PC-3 (cell line): Measurements from ENCODE around the gene ALOX12B. TPM values are rescaled to one million over a fixed set of nuclear protein-coding genes. Genes with fewer than 3 reads are reported as not detected.
A peak's percentile ranks its signal among the peaks of the same experiment; 100 is the strongest.

Experiments used
- ATAC-seq: fragments of 200-7000 bp; cut with Tn5 transposase; 2 replicates; pipeline ENCODE4 v1.9.1; 2020; ENCODE audit warnings: mild to moderate bottlenecking, moderate library complexity
- BruUV-seq: library from RNA; stranded (reverse); fragments of 400-500 nt; replicated peaks from 2 replicates; lab custom pipeline; 2021; lab: Mats Ljungman, UMichigan
- CTCF ChIA-PET: fragments of 300-600 bp; sonication (Branson Sonifier 250); formaldehyde crosslinking; loops from one replicate; lab custom pipeline; 2022; ENCODE audit warnings: antibody characterized with exemption; lab: Charles Lee
- POLR2A ChIA-PET: fragments of 300-600 bp; sonication (Branson Sonifier 250); formaldehyde crosslinking; loops from one replicate; lab custom pipeline; 2022; ENCODE audit warnings: antibody characterized with exemption; ENCODE audit not compliant: unreplicated experiment; lab: Charles Lee
- DNase-seq: peaks from one replicate; pipeline ENCODE4 v3.0.0-alpha.2; 2015
- H2AFZ ChIP-seq: fragments of 300-600 bp; sonication (generic); 2 replicates; pipeline ENCODE4 v1.6.0; 2016; ENCODE audit warnings: antibody characterized with exemption, low read length
- H3F3A ChIP-seq: fragments of 300-600 bp; sonication (generic); one replicate; pipeline ENCODE4 v1.6.0; 2017; ENCODE audit warnings: antibody characterized with exemption, low read length, control low read depth, mild to moderate bottlenecking; ENCODE audit not compliant: unreplicated experiment
- H3K27ac ChIP-seq: fragments of 300-600 bp; sonication (generic); 2 replicates; pipeline ENCODE4 v1.5.1; 2016; ENCODE audit warnings: mild to moderate bottlenecking, low read length
- H3K27me3 ChIP-seq: fragments of 300-600 bp; sonication (generic); 2 replicates; pipeline ENCODE4 v1.6.1; 2016; ENCODE audit warnings: low read length, mixed read lengths
- H3K36me3 ChIP-seq: fragments of 300-600 bp; sonication (generic); 2 replicates; pipeline ENCODE4 v1.6.1; 2016; ENCODE audit warnings: low read depth, mixed run types, low read length, mixed read lengths
- H3K4me1 ChIP-seq: fragments of 300-600 bp; sonication (generic); 2 replicates; pipeline ENCODE4 v1.5.1; 2016; ENCODE audit warnings: low read length; ENCODE audit not compliant: insufficient read depth
- H3K4me2 ChIP-seq: fragments of 300-600 bp; sonication (generic); 2 replicates; pipeline ENCODE4 v1.6.0; 2016; ENCODE audit warnings: low read length
- H3K4me3 ChIP-seq: fragments of 300-600 bp; sonication (generic); 2 replicates; pipeline ENCODE4 v1.5.1; 2016; ENCODE audit warnings: mild to moderate bottlenecking, low read length, mixed read lengths
- H3K79me2 ChIP-seq: fragments of 300-600 bp; sonication (generic); 2 replicates; pipeline ENCODE4 v1.6.1; 2017; ENCODE audit warnings: low read length, mixed read lengths
- H3K9ac ChIP-seq: fragments of 300-600 bp; sonication (generic); 2 replicates; pipeline ENCODE4 v1.6.0; 2016; ENCODE audit warnings: mild to moderate bottlenecking, low read length
- H3K9me2 ChIP-seq: fragments of 300-600 bp; sonication (generic); replicated peaks from 2 replicates; pipeline ENCODE4 v1.6.1; 2016; ENCODE audit warnings: mixed run types, low read length, mixed read lengths
- H3K9me3 ChIP-seq: fragments of 300-600 bp; sonication (generic); 2 replicates; pipeline ENCODE4 v1.6.1; 2016; ENCODE audit warnings: low read length, mixed read lengths
- H4K20me1 ChIP-seq: fragments of 300-600 bp; sonication (generic); 2 replicates; pipeline ENCODE4 v1.6.1; 2016; ENCODE audit warnings: low read length, mixed read lengths
- CTCF ChIP-seq: fragments of 300-600 bp; sonication (generic); conservative IDR thresholded peaks from 2 replicates; pipeline ENCODE4 v1.5.1; 2017; ENCODE audit warnings: antibody characterized with exemption, low read depth, mild to moderate bottlenecking, low read length
- EZH2 ChIP-seq: fragments of 300-600 bp; sonication (generic); IDR thresholded peaks from one replicate; pipeline ENCODE4 v1.6.1; 2017; ENCODE audit warnings: antibody characterized with exemption, mild to moderate bottlenecking, low read length; ENCODE audit not compliant: unreplicated experiment
- EZH2phosphoT487 ChIP-seq: fragments of 300-600 bp; sonication (generic); IDR thresholded peaks from 2 replicates; pipeline ENCODE4 v1.6.1; 2018; ENCODE audit warnings: mild to moderate bottlenecking, antibody characterized with exemption, low read length, borderline replicate concordance
- intact Hi-C: fragments of 100-400 bp; cut with micrococcal nuclease; formaldehyde crosslinking; loops from 2 replicates; pipeline ENCODE4 v1.9.0; 2023
- total RNA-seq: library from RNA; depleted of rRNA; stranded (reverse); fragments of >200 nt; gene quantifications from 2 replicates; pipeline ENCODE4 v1.2.3, GENCODE V29; 2014

Gene ALOX12B
- total RNA-seq, 1 experiment from 2014 or later, result 0.55 TPM

- Histone ChIP-seq H3K4me3 (peak overlapping the region; percentile 47), H3K4me2 (peak overlapping the region; percentile 74), H3K9me2 (no peaks in the 10 kb centered on the region), H3K4me1 (peaks cover 4% of the 10 kb centered on the region; the same call in 1 of the 2 replicates), H3K27me3 (peaks cover 30% of the 10 kb centered on the region), H2AFZ (peak overlapping the region; percentile 65; the same call in 1 of the 2 replicates), H3F3A (no peaks in the 10 kb centered on the region), H4K20me1 (no peaks in the 10 kb centered on the region), H3K9me3 (no peaks in the 10 kb centered on the region), H3K27ac (no peak overlapping the region), H3K9ac (no peak overlapping the region), H3K36me3 (no peaks in the 10 kb centered on the region), H3K79me2 (no peaks in the 10 kb centered on the region)
- no peak for DNase-seq
- intact Hi-C loops, result no loop called here
- BruUV-seq, result no TSS peak
- TF ChIP-seq CTCF, result no peak
- no peak for TF ChIP-seq EZH2phosphoT487
- TF ChIP-seq EZH2, result no peak
- no peak for ATAC-seq
- ChIA-PET POLR2A (no interaction called here), CTCF (no interaction called here)
Observed at GRCh38 chr17:8072341-8072728, 15.2 kb downstream of the ALOX12B start.

- CTCF ChIA-PET, result no interaction called here
- intact Hi-C loops, result no loop called here
- H3K79me2 ChIP-seq, result no peaks in the 10 kb centered on the region
- no peak for ATAC-seq
- H3K4me2 ChIP-seq, result no peak overlapping the region
- H3K27ac ChIP-seq, result no peak overlapping the region
- H3K9me2 ChIP-seq, result no peaks in the 10 kb centered on the region
- no peaks in the 10 kb centered on the region for H3K9me3 ChIP-seq
- no peaks in the 10 kb centered on the region for H3F3A ChIP-seq
- BruUV-seq, result no TSS peak
- POLR2A ChIA-PET, result no interaction called here
- H3K27me3 ChIP-seq, result peaks cover 30% of the 10 kb centered on the region
- H2AFZ ChIP-seq, result no peak overlapping the region
- peaks cover 12% of the 10 kb centered on the region for H3K4me1 ChIP-seq
- H4K20me1 ChIP-seq, result no peaks in the 10 kb centered on the region
- H3K9ac ChIP-seq, result no peak overlapping the region
- H3K4me3 ChIP-seq, result no peak overlapping the region
- no peak for DNase-seq
- TF ChIP-seq EZH2phosphoT487 (no peak), CTCF (no peak), EZH2 (no peak)
- H3K36me3 ChIP-seq, result no peaks in the 10 kb centered on the region
Observed at GRCh38 chr17:8071496-8071895, 16.0 kb downstream of the ALOX12B start.

- H3K9me2 ChIP-seq, result no peaks in the 10 kb centered on the region
- H3K9me3 ChIP-seq, result no peaks in the 10 kb centered on the region
- H3K4me2 ChIP-seq, result no peak overlapping the region
- no peaks in the 10 kb centered on the region for H3K36me3 ChIP-seq
- H3K4me1 ChIP-seq, result peaks cover 16% of the 10 kb centered on the region
- no peaks in the 10 kb centered on the region for H3F3A ChIP-seq
- H3K27ac ChIP-seq, result no peak overlapping the region
- ATAC-seq, result no peak
- intact Hi-C loops, result no loop called here
- ChIA-PET CTCF (interaction anchor here (1.7 kb wide), 1 partner anchor 9 kb away, joined by 5 read pairs; no protein-coding TSS in a partner anchor), POLR2A (no interaction called here)
- H4K20me1 ChIP-seq, result no peaks in the 10 kb centered on the region
- TF ChIP-seq EZH2phosphoT487, result no peak
- no peak for TF ChIP-seq CTCF
- TF ChIP-seq EZH2, result no peak
- H3K9ac ChIP-seq, result no peak overlapping the region
- no peak overlapping the region for H3K4me3 ChIP-seq
- no peak overlapping the region for H2AFZ ChIP-seq
- DNase-seq, result no peak
- H3K27me3 ChIP-seq, result peaks cover 27% of the 10 kb centered on the region
- no peaks in the 10 kb centered on the region for H3K79me2 ChIP-seq
- BruUV-seq, result no TSS peak
Observed at GRCh38 chr17:8069587-8069860, 18.0 kb downstream of the ALOX12B start.
